Hepatocyte (in vitro differentiated cells): ENCODE data around the gene ADCK2. TPM values are rescaled to one million over a fixed set of nuclear protein-coding genes. Genes with fewer than 3 reads are reported as not detected.
"Not testable (repeated sequence)": the region's sequence is repeated elsewhere in the genome, so short reads cannot be mapped to it uniquely, and the experiment has no call there.

Source experiments
- DNase-seq: peaks from one replicate; pipeline ENCODE4 v3.0.0-alpha.2; 2016; ENCODE audit warnings: low spot score
- H2AFZ ChIP-seq: fragments of 200-600 bp; sonication (generic); 2 replicates; pipeline ENCODE4 v1.6.0; 2016; ENCODE audit warnings: antibody characterized with exemption, mild to moderate bottlenecking
- H3K27ac ChIP-seq: fragments of 200-600 bp; sonication (generic); 2 replicates; pipeline ENCODE4 v1.5.1; 2016; ENCODE audit warnings: mild to moderate bottlenecking
- H3K27me3 ChIP-seq: fragments of 200-600 bp; sonication (generic); 2 replicates; pipeline ENCODE4 v1.6.1; 2016
- H3K36me3 ChIP-seq: fragments of 200-600 bp; sonication (generic); replicated peaks from 2 replicates; pipeline ENCODE4 v1.5.1; 2016; ENCODE audit warnings: low read depth; ENCODE audit not compliant: insufficient read depth
- H3K4me1 ChIP-seq: fragments of 200-600 bp; sonication (generic); 2 replicates; pipeline ENCODE4 v1.5.1; 2016; ENCODE audit warnings: mild to moderate bottlenecking, moderate library complexity; ENCODE audit not compliant: insufficient read depth
- H3K4me2 ChIP-seq: fragments of 200-600 bp; sonication (generic); 2 replicates; pipeline ENCODE4 v1.6.0; 2016
- H3K4me3 ChIP-seq: fragments of 200-600 bp; sonication (generic); 2 replicates; pipeline ENCODE4 v1.5.1; 2016; ENCODE audit warnings: mild to moderate bottlenecking
- H3K79me2 ChIP-seq: fragments of 200-600 bp; sonication (generic); 2 replicates; pipeline ENCODE4 v1.6.0; 2017; ENCODE audit warnings: mild to moderate bottlenecking
- H3K9me2 ChIP-seq: fragments of 200-600 bp; sonication (generic); replicated peaks from 2 replicates; pipeline ENCODE4 v1.6.0; 2017; ENCODE audit warnings: mild to moderate bottlenecking; ENCODE audit not compliant: insufficient read depth
- H3K9me3 ChIP-seq: fragments of 200-600 bp; sonication (generic); 2 replicates; pipeline ENCODE4 v1.5.1; 2016; ENCODE audit warnings: low read depth, mild to moderate bottlenecking
- H4K20me1 ChIP-seq: fragments of 200-600 bp; sonication (generic); 2 replicates; pipeline ENCODE4 v1.6.0; 2016; ENCODE audit warnings: mild to moderate bottlenecking; ENCODE audit not compliant: insufficient read depth, poor library complexity, severe bottlenecking
- EZH2 ChIP-seq: fragments of 200-600 bp; sonication (generic); IDR thresholded peaks from 2 replicates; pipeline ENCODE4 v1.6.1; 2016; ENCODE audit warnings: antibody characterized with exemption, mild to moderate bottlenecking, borderline replicate concordance
- EZH2phosphoT487 ChIP-seq: fragments of 200-600 bp; sonication (generic); IDR thresholded peaks from one replicate; pipeline ENCODE4 v1.6.1; 2018; ENCODE audit warnings: antibody characterized with exemption, mild to moderate bottlenecking, low read depth, moderate library complexity; ENCODE audit not compliant: unreplicated experiment, severe bottlenecking
- WGBS: methylation state at CpG from one replicate; pipeline ENCODE4 v1.1.6; 2016; ENCODE audit warnings: low lambda C conversion rate; ENCODE audit errors: missing lambda C conversion rate; 5-methylcytosine and 5-hydroxymethylcytosine counted together
- polyA plus RNA-seq: library from polyadenylated mRNA; unstranded; fragments of >200 nt; fragmentation: Nextera tagmentation; extraction: Ambion mirVana; gene quantifications from 2 replicates; pipeline ENCODE4 v1.2.1, GENCODE V29; 2016
- total RNA-seq: library from RNA; depleted of rRNA; stranded (reverse); fragments of >200 nt; gene quantifications from 2 replicates; pipeline ENCODE4 v1.2.3, GENCODE V29; 2014
- TF ChIP-seq, protein P1 (sequence below): fragments of 200-600 bp; sonication (generic); IDR thresholded peaks from 2 replicates; pipeline ENCODE4 v1.5.1; 2016; ENCODE audit warnings: antibody characterized with exemption, mild to moderate bottlenecking; ENCODE audit not compliant: poor library complexity

ADCK2 gene
- total and polyA plus RNA-seq, 2 experiments from 2014 or later: 22.4 to 24.2 TPM

DNA sequence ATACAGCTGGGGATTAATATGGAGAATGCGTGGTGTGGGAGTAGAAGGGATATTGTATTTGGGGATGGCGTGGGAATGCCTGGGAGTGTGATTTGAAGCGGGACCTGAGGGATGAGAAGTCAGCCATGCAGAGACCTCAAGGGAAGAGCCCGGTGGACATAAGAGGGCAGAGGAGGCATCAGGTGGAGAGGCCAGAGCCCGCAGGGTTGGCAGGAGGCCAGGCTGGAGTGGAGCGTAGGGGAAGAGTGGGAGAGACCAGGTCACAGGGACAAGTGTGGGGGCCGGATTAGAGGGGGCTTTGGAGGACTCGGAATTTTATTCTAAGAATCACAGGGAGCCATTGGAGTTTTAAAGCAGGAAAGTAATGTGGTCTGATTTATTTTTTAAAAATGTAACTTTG lies 25.7 kb downstream of the ADCK2 start:
- H3K4me2 ChIP-seq: peak overlapping the region; percentile 94
- H3K79me2 ChIP-seq: peaks cover 62% of the 10 kb centered on the region
- TF ChIP-seq EZH2 (no peak), EZH2phosphoT487 (no peak)
- TF ChIP-seq, protein P1, sequence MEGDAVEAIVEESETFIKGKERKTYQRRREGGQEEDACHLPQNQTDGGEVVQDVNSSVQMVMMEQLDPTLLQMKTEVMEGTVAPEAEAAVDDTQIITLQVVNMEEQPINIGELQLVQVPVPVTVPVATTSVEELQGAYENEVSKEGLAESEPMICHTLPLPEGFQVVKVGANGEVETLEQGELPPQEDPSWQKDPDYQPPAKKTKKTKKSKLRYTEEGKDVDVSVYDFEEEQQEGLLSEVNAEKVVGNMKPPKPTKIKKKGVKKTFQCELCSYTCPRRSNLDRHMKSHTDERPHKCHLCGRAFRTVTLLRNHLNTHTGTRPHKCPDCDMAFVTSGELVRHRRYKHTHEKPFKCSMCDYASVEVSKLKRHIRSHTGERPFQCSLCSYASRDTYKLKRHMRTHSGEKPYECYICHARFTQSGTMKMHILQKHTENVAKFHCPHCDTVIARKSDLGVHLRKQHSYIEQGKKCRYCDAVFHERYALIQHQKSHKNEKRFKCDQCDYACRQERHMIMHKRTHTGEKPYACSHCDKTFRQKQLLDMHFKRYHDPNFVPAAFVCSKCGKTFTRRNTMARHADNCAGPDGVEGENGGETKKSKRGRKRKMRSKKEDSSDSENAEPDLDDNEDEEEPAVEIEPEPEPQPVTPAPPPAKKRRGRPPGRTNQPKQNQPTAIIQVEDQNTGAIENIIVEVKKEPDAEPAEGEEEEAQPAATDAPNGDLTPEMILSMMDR: no peak
- H3K9me3 ChIP-seq: no peaks in the 10 kb centered on the region
- peaks cover 16% of the 10 kb centered on the region for H3K4me1 ChIP-seq
- H3K4me3 ChIP-seq: no peak overlapping the region
- peaks cover 16% of the 10 kb centered on the region for H4K20me1 ChIP-seq
- 94% methylated on average over 8 of the region's 8 CpGs for WGBS
- H3K27me3 ChIP-seq: no peaks in the 10 kb centered on the region
- H3K36me3 ChIP-seq: no peaks in the 10 kb centered on the region
- no peak overlapping the region for H2AFZ ChIP-seq
- H3K9me2 ChIP-seq: no peaks in the 10 kb centered on the region
- no peak overlapping the region for H3K27ac ChIP-seq
- no peak for DNase-seq

DNA sequence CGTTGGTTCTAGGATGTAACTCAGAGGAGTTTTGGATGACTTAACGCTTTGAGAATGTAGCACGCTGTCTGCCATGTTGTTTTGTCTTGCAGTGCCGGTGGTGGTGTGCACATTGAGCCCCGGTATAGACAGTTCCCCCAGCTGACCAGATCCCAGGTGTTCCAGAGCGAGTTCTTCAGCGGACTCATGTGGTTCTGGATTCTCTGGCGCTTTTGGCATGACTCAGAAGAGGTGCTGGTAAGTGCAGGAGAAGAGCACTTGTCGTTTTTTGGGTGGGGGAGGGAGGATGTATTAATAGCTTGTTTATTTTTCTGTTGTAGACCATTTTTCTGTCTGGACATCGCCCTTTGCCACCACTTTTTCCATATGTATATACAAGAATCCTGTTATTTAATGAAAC lies 30.0 kb downstream of the ADCK2 start:
- Histone ChIP-seq H3K4me3 (no peak overlapping the region), H3K4me2 (no peak overlapping the region), H3K27me3 (no peaks in the 10 kb centered on the region), H4K20me1 (peaks cover 13% of the 10 kb centered on the region), H3K9me3 (no peaks in the 10 kb centered on the region), H3K79me2 (peaks cover 58% of the 10 kb centered on the region), H3K9me2 (no peaks in the 10 kb centered on the region), H3K4me1 (peaks cover 7% of the 10 kb centered on the region), H2AFZ (no peak overlapping the region), H3K36me3 (peaks cover 5% of the 10 kb centered on the region), H3K27ac (no peak overlapping the region)
- WGBS: 95% methylated on average over 10 of the region's 10 CpGs
- no peak for DNase-seq
- no peak for TF ChIP-seq EZH2phosphoT487
- TF ChIP-seq, protein P1: no peak
- no peak for TF ChIP-seq EZH2

DNA sequence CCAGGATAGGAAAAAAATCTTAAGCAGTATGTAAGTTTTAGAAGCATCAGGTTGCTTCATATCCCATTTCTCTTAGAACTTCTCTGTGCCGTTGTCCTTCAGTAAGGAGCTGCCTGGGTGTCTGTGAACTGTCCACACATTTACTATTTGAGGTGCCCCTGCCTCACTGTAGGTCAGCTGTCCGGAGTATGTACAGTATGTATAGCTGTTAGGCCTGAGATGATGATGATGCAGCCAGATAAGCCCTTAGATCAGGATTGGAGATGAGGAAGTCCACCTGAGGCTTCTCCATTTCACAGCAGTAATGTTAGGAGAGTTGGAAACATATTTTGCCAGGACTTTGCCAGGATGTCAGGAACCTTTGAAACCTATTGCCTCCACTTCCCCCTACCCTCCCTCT lies 31.5 kb downstream of the ADCK2 start:
- 93% methylated on average over 2 of the region's 2 CpGs for WGBS
- Histone ChIP-seq H3K27me3 (no peaks in the 10 kb centered on the region), H3K36me3 (peaks cover 5% of the 10 kb centered on the region), H3K9me2 (no peaks in the 10 kb centered on the region), H3K9me3 (no peaks in the 10 kb centered on the region), H3K4me2 (no peak overlapping the region), H2AFZ (no peak overlapping the region), H3K79me2 (peaks cover 43% of the 10 kb centered on the region), H3K4me3 (no peak overlapping the region), H3K4me1 (no peaks in the 10 kb centered on the region), H4K20me1 (peaks cover 7% of the 10 kb centered on the region), H3K27ac (no peak overlapping the region)
- TF ChIP-seq, protein P1: no peak
- TF ChIP-seq EZH2: no peak
- TF ChIP-seq EZH2phosphoT487: no peak
- no peak for DNase-seq

DNA sequence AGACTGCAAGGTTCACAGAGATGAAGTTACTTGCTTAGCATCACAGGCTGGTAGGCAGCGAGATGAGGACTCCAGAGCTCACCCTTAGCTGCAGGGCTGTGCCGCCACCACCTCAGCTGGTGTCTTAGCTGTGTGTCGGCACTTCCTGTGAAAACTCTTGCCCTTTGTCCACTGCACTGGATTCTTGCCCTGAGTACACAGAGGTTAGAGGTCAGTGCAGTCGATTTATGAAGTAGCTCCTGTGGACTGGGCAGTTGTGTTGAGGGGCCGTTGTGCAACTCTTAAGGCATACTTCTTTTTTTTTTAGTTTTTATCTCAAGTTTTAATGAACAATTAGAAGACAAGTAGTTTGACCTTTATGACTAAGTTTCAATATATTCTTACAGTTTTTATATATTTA lies 34.4 kb downstream of the ADCK2 start:
- Histone ChIP-seq H3K27ac (no peak overlapping the region), H3K27me3 (no peaks in the 10 kb centered on the region), H3K36me3 (peaks cover 5% of the 10 kb centered on the region), H4K20me1 (peaks cover 7% of the 10 kb centered on the region), H3K9me2 (no peaks in the 10 kb centered on the region), H3K9me3 (no peaks in the 10 kb centered on the region), H3K4me1 (no peaks in the 10 kb centered on the region), H3K79me2 (peaks cover 14% of the 10 kb centered on the region), H3K4me3 (no peak overlapping the region), H3K4me2 (no peak overlapping the region), H2AFZ (no peak overlapping the region)
- TF ChIP-seq EZH2phosphoT487: no peak
- TF ChIP-seq EZH2: no peak
- TF ChIP-seq, protein P1: no peak
- DNase-seq: no peak
- WGBS: 93% methylated on average over 5 of the region's 5 CpGs

DNA sequence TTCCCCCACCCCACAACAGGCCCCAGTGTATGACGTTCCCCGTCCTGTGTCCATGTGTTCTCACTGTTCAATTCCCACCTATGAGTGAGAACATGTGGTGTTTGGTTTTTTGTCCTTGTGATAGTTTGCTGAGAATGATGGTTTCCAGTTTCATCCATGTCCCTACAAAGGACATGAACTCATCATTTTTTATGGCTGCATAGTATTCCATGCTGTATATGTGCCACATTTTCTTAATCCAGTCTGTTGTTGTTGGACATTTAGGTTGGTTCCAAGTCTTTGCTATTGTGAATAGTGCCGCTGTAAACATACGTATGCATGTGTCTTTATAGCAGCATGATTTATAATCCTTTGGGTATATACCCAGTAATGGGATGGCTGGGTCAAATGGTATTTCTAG lies 36.0 kb downstream of the ADCK2 start:
- not testable (repeated sequence) for H3K4me2 ChIP-seq, H2AFZ ChIP-seq, DNase-seq, H3K4me3 ChIP-seq, H4K20me1 ChIP-seq, H3K4me1 ChIP-seq, H3K79me2 ChIP-seq, H3K27ac ChIP-seq, H3K9me3 ChIP-seq, H3K36me3 ChIP-seq, H3K27me3 ChIP-seq, H3K9me2 ChIP-seq
- WGBS: 93% methylated on average over 4 of the region's 4 CpGs

DNA sequence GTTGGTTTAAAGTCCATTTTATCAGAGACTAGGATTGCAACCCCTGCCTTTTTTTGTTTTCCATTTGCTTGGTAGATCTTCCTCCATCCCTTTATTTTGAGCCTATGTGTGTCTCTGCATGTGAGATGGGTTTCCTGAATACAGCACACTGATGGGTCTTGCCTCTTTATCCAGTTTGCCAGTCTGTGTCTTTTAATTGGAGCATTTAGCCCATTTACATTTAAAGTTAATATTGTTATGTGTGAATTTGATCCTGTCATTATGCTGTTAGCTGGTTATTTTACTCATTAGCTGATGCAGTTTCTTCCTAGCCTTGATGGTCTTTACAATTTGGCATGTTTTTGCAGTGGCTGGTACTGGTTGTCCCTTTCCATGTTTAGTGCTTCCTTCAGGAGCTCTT lies 39.6 kb downstream of the ADCK2 start:
- not testable (repeated sequence) for H3K79me2 ChIP-seq, H4K20me1 ChIP-seq, H3K27ac ChIP-seq

More for the DNA sequence above, 39.6 kb downstream of the ADCK2 start:
- H3K4me3 ChIP-seq, H3K9me2 ChIP-seq, H2AFZ ChIP-seq, H3K4me2 ChIP-seq, H3K36me3 ChIP-seq, H3K9me3 ChIP-seq, DNase-seq, H3K4me1 ChIP-seq, H3K27me3 ChIP-seq: not testable (repeated sequence)
